SH-SY5Y (cell line): Measurements from ENCODE around the gene PCNX2.

Experiments used
- GATA2 ChIP-seq: IDR thresholded peaks from 2 replicates; pipeline ENCODE4 v1.6.1; 2011; ENCODE audit warnings: mild to moderate bottlenecking, low read depth, low read length
- GATA3 ChIP-seq: IDR thresholded peaks from 2 replicates; pipeline ENCODE4 v1.6.1; 2011; ENCODE audit warnings: low read depth, mild to moderate bottlenecking, low read length, moderate library complexity

- TF ChIP-seq GATA2: no peak
- TF ChIP-seq GATA3: no peak
Observed at GRCh38 chr1:232987774-232988140, 307.8 kb downstream of the PCNX2 start.
